GM06990 (cell line): ENCODE data around the gene KL.

Experiments used
- DNase-seq: peaks from one replicate; pipeline ENCODE4 v3.0.0-alpha.2; 2011; ENCODE audit not compliant: insufficient read length; ENCODE audit errors: extremely low read depth
- H3K27me3 ChIP-seq: replicated peaks from 2 replicates; pipeline ENCODE4 v1.6.0; 2011; ENCODE audit warnings: low read length; ENCODE audit not compliant: control insufficient read depth, insufficient read depth
- H3K36me3 ChIP-seq: 2 replicates; pipeline ENCODE4 v1.5.1; 2011; ENCODE audit warnings: low read length; ENCODE audit not compliant: control insufficient read depth, insufficient read depth
- H3K4me3 ChIP-seq: replicated peaks from 2 replicates; pipeline ENCODE4 v1.5.1; 2011; ENCODE audit warnings: low read depth, mild to moderate bottlenecking, control low read depth, low read length
- TF ChIP-seq, protein P1 (sequence below): IDR thresholded peaks from 2 replicates; pipeline ENCODE4 v1.5.1; 2011; ENCODE audit warnings: low read length, control low read depth, mild to moderate bottlenecking, inconsistent platforms; ENCODE audit not compliant: insufficient read depth, poor library complexity, severe bottlenecking

The KL gene

GRCh38 chr13:33022986-33023385 lies 6.8 kb downstream of the KL start:
- Histone ChIP-seq H3K4me3 (no peak overlapping the region), H3K27me3 (peaks cover 1% of the 10 kb centered on the region; the same call in 1 of the 2 replicates), H3K36me3 (no peaks in the 10 kb centered on the region)
- TF ChIP-seq, protein P1, sequence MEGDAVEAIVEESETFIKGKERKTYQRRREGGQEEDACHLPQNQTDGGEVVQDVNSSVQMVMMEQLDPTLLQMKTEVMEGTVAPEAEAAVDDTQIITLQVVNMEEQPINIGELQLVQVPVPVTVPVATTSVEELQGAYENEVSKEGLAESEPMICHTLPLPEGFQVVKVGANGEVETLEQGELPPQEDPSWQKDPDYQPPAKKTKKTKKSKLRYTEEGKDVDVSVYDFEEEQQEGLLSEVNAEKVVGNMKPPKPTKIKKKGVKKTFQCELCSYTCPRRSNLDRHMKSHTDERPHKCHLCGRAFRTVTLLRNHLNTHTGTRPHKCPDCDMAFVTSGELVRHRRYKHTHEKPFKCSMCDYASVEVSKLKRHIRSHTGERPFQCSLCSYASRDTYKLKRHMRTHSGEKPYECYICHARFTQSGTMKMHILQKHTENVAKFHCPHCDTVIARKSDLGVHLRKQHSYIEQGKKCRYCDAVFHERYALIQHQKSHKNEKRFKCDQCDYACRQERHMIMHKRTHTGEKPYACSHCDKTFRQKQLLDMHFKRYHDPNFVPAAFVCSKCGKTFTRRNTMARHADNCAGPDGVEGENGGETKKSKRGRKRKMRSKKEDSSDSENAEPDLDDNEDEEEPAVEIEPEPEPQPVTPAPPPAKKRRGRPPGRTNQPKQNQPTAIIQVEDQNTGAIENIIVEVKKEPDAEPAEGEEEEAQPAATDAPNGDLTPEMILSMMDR: no peak
- DNase-seq: no peak

- H3K36me3 ChIP-seq: no peaks in the 10 kb centered on the region
- no peak overlapping the region for H3K4me3 ChIP-seq
- TF ChIP-seq, protein P1: no peak
- DNase-seq: no peak
- H3K27me3 ChIP-seq: peaks cover 1% of the 10 kb centered on the region; the same call in 1 of the 2 replicates
Observed at GRCh38 chr13:33025220-33025744, 9.1 kb downstream of the KL start.

GRCh38 chr13:33026489-33027152 lies 10.4 kb downstream of the KL start:
- H3K4me3 ChIP-seq: no peak overlapping the region

DNA sequence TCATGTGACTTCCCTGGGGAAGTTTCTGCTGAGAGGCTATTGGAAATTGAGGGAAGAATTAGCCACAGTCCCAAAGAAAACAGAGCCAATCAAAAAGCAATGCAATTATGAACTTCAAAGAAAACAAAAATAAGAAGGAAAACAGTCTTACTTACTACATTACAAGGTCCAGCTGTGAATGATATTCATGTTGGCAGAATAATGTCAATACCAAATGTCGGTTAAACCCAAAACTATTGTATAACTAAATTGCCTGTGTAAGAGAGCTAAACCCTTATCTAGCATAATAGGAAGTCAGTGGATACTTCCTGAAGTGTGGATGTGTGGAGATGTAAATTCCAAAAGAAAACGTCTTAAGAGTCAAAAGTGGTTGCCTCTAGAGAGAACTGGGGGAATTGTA lies 12.4 kb downstream of the KL start:
- Histone ChIP-seq H3K27me3 (peaks cover 1% of the 10 kb centered on the region; the same call in 1 of the 2 replicates), H3K4me3 (no peak overlapping the region), H3K36me3 (no peaks in the 10 kb centered on the region)
- TF ChIP-seq, protein P1: no peak
- DNase-seq: no peak

More at GRCh38 chr13:33026489-33027152, 10.4 kb downstream of the KL start:
- DNase-seq: no peak
- Histone ChIP-seq H3K27me3 (peaks cover 1% of the 10 kb centered on the region; the same call in 1 of the 2 replicates), H3K36me3 (no peaks in the 10 kb centered on the region)
- TF ChIP-seq, protein P1: no peak

DNA sequence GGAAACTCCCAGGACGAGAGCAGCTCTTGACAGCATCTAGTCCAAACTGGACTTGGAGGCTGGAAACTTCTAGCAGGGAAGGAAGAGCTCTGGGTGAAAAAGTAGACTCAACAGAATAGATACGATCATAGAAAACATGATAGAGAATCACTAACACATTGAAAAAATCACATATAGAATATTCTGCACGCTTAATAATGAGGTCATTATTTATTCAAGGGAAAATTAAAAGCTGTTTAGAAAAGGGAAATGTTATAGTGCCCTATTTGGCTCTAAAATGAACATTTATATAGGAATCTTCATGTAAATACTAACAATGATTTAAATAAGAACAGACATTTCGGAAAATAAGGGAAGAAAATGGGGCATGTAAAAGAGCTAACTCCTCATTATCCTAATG lies 15.1 kb downstream of the KL start:
- no peaks in the 10 kb centered on the region for H3K27me3 ChIP-seq
- no peaks in the 10 kb centered on the region for H3K36me3 ChIP-seq
- TF ChIP-seq, protein P1: no peak
- no peak for DNase-seq
- no peak overlapping the region for H3K4me3 ChIP-seq
